Measurements from ENCODE around the gene SLC25A26. TPM values are rescaled to one million over a fixed set of nuclear protein-coding genes. Genes with fewer than 3 reads are reported as not detected.

Gene SLC25A26
- total and polyA plus RNA-seq, 7 donors = 21.0 to 43.6 (median 31.9) TPM

GRCh38 chr3:66383023-66383422, 162.2 kb downstream of the SLC25A26 start:
- no peak for TF ChIP-seq CTCF (IDR thresholded peaks at IDR 0.05)
- ATAC-seq (no peak), DNase-seq (no peak)
- WGBS, 3 donors = 93 to 94% (median 94%) methylated on average over 18 of the region's 18 CpGs
- Histone ChIP-seq H3K4me3 (no peak overlapping the region), H3K27me3 (ENCODE audit: insufficient read depth in 3 of 3, low read length in 2 of 3) (no peaks in the 10 kb centered on the region), H3K4me1 (peaks cover 6% of the 10 kb centered on the region), H3K27ac (no peak overlapping the region), H3K9me3 (no peaks in the 10 kb centered on the region), H3K36me3 (ENCODE audit: insufficient read depth in 1 of 2, low read depth in 1 of 2) (peaks cover 11 to 91% of the 10 kb centered on the region in 2 donors)
- intact Hi-C loops (cut with DNase I) = no loop called here

- H3K9me3 ChIP-seq = no peaks in the 10 kb centered on the region
- intact Hi-C loops (cut with DNase I) = no loop called here
- H3K4me1 ChIP-seq = peaks cover 6% of the 10 kb centered on the region
- H3K27ac ChIP-seq = no peak overlapping the region
- H3K27me3 ChIP-seq (ENCODE audit: insufficient read depth in 3 of 3, low read length in 2 of 3) = no peaks in the 10 kb centered on the region
- DNase-seq = no peak
- peaks cover 9 to 87% of the 10 kb centered on the region in 2 donors for H3K36me3 ChIP-seq (ENCODE audit: insufficient read depth in 1 of 2, low read depth in 1 of 2)
- WGBS, 3 donors = 87 to 92% (median 92%) methylated on average over 20 of the region's 20 CpGs
- ATAC-seq = no peak
- no peak overlapping the region for H3K4me3 ChIP-seq
- TF ChIP-seq CTCF (IDR thresholded peaks at IDR 0.05) = no peak
Observed at GRCh38 chr3:66383998-66384745, 163.4 kb downstream of the SLC25A26 start.

GRCh38 chr3:66385066-66385465, 164.3 kb downstream of the SLC25A26 start:
- no peaks in the 10 kb centered on the region for H3K9me3 ChIP-seq
- peaks cover 9 to 78% of the 10 kb centered on the region in 2 donors for H3K36me3 ChIP-seq (ENCODE audit: insufficient read depth in 1 of 2, low read depth in 1 of 2)
- no peak overlapping the region for H3K4me3 ChIP-seq
- intact Hi-C loops (cut with DNase I) = no loop called here
- ATAC-seq (no peak), DNase-seq (no peak)
- no peak overlapping the region for H3K27ac ChIP-seq
- no peak for TF ChIP-seq CTCF (IDR thresholded peaks at IDR 0.05)
- no peaks in the 10 kb centered on the region for H3K27me3 ChIP-seq (ENCODE audit: insufficient read depth in 3 of 3, low read length in 2 of 3)
- H3K4me1 ChIP-seq = peaks cover 6% of the 10 kb centered on the region

GRCh38 chr3:66386011-66386924, 165.5 kb downstream of the SLC25A26 start:
- no peak for TF ChIP-seq CTCF (IDR thresholded peaks at IDR 0.05)
- H3K4me3 ChIP-seq = no peak overlapping the region
- no peak overlapping the region for H3K27ac ChIP-seq
- H3K9me3 ChIP-seq = no peaks in the 10 kb centered on the region
- WGBS, 3 donors = 95 to 97% (median 97%) methylated on average over 12 of the region's 12 CpGs
- ATAC-seq (no peak), DNase-seq (no peak)
- intact Hi-C loops (cut with DNase I) = no loop called here
- H3K4me1 ChIP-seq = peaks cover 6% of the 10 kb centered on the region
- H3K27me3 ChIP-seq (ENCODE audit: insufficient read depth in 3 of 3, low read length in 2 of 3) = no peaks in the 10 kb centered on the region
- peaks cover 6 to 72% of the 10 kb centered on the region in 2 donors for H3K36me3 ChIP-seq (ENCODE audit: insufficient read depth in 1 of 2, low read depth in 1 of 2)
